HG02870 (cell line): ENCODE data around the gene KLHL1.

ENCODE experiments used
- ATAC-seq: cut with Tn5 transposase; IDR thresholded peaks from one replicate; pipeline ENCODE4 v1.9.1; 2021; ENCODE audit warnings: mild to moderate bottlenecking, moderate library complexity; ENCODE audit not compliant: unreplicated experiment

The KLHL1 gene

DNA sequence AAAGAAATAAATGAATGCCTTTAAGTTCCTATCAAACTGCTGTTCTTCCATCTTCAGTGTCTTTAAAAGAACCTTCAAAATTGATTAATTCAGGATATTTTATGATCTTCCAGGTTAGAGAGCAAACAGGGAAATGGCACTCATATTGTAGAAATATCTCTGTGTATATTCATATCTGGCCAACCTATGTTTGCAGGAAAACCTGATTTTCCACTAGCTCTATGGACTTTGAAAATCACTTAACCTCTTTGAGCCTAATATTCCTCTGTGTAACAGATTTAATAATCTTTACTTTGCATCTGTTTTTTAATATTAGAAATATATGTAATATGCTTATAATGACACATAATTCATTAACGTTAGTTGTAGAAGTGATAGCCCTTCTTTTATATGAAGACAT lies 228.3 kb downstream of the KLHL1 start:
- ATAC-seq = no peak

DNA sequence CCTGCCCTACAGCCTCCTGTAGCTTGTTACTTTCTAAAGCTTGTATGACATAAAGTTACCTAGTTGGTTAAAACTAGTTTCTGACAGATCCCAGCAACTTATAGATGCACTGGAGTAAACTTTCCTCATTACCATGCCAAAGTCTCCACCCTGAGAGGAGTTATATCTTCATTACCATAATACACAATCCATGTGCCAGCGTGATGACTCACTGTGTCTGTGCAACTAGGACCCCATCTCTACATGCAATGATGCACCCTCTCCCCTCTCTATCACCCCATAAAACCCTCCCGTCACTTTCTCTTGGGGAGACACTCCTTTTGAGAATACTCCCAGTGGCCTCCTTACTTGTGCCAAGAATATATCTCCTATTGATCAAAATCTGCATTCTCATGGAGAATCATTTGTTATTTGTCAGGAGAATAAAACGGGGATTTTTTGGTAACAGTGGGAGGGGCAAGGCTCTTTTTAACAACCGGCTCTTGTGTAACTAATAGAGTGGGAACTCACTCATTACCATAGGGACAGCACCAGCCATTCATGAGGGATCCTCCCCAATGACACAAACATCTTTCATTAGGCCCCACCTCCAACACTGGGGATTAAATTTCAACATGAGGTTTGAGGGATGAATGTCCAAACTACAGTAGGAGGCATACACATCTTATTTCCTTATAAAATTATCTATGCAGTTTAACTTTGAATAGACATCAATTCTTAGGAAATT lies 235.8 kb downstream of the KLHL1 start:
- ATAC-seq = no peak

GRCh38 chr13:69866555-69866954 lies 241.7 kb downstream of the KLHL1 start:
- ATAC-seq = no peak

DNA sequence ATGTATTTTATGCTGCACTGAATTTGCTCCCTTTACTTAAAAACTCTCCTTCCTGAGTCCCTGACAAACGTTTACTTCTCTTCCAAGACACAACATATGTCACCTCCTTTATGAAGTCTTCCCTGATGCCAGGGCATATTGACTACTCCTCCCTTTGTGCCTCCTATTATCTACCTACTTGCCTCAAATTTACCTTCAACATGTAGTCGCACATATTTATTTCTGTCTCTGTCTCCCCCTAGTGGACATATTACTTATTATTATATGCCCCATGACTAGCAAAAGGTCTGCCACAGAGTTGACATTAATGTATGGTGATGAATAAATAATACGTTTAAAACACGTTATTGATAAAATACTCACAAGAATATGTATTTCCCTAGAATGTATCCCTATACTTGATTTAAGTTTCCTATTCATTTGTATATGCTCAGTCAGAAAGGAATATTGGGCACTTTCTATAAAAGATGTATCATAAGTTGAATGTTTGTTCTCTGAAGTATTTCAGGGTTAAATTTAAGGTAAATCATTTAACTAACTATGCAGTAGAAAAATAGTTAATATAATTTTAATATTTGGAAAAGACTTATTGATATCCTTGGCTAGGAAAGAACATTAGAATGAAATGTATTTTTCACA lies 250.9 kb downstream of the KLHL1 start:
- ATAC-seq = peak; percentile 93

DNA sequence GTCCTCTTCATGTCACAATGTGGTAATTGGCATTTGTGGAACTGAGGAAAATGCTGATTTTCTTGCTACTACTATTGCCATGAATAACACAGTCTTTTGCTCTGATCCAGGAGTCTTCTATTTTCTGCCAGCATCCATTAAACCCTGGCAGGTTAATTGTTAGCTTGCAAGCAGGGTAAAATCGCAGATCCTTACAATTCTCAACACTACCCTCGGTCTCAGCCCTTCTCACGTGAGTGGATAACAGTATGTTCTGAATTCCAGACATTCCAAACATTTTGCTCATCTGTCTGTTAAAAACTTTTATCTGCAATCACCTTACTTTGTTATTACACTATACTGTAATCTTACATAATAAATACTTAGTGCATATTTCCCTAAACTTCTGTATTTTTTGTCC lies 251.9 kb downstream of the KLHL1 start:
- ATAC-seq = no peak

DNA sequence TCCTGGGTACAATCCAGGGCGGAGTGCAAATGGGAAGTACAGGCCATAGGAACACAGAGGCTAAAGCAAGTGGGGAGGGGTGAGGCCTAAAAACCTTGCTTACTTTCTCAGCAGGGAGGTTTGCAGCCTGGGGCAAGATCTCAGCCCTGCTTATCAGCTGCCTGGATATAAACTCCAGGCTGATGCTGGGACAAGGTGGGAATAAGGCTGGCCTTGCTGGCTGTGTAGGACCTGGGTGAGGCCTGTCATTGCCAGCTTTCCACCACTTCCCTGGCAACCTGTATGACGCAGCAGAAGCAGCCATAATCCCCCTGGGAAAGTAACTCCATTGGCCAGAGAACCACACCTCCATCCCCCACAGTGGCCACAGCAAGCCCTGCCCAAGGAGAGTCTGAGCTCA lies 279.7 kb downstream of the KLHL1 start:
- no peak for ATAC-seq

- ATAC-seq = no peak
Measured at GRCh38 chr13:69820180-69820579, 288.1 kb downstream of the KLHL1 start.

GRCh38 chr13:69817333-69817869 lies 290.9 kb downstream of the KLHL1 start:
- no peak for ATAC-seq

DNA sequence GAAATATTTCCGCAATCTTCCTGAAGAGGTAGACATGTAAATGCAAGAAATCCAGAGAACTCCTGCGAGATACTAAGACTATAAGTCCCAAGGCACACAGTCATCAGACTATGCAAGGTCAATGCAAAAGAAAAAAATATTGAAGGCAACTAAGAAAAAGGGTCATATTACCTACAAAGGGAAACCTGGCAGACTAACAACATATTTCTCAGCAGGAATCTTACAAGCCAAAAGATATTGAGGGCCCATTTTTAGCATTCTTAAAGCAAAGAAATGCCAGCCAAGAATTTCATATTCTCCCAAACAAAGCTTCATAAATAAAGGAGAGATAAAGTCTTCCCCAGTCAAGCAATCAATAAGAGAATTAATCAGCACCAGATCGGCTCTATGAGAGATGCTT lies 299.1 kb downstream of the KLHL1 start:
- no peak for ATAC-seq

- ATAC-seq = no peak
Measured at GRCh38 chr13:69796256-69796655, 312.0 kb downstream of the KLHL1 start.

- ATAC-seq = no peak
Measured at GRCh38 chr13:69793783-69794453, 314.3 kb downstream of the KLHL1 start.

GRCh38 chr13:69776937-69777336 lies 331.3 kb downstream of the KLHL1 start:
- ATAC-seq = no peak

GRCh38 chr13:69769608-69770007 lies 338.6 kb downstream of the KLHL1 start:
- ATAC-seq = no peak

DNA sequence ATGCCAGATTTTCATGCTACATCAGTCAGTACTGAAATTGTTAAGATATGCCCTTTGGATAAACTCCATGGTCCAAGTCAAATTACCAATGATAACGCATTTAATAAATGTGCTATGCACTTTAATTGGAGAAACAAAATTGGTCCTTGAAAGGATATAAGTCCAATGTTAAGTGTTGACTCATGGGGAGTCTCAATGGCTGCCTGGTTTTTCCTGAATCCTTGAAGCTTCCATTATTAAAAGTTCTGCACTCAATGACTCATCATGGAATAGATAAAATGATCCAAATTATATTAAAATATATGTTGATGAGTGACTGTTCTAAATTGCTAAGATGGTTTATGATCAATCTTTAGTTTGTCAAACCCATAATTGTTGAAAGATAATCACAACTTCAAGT lies 346.7 kb downstream of the KLHL1 start:
- ATAC-seq = no peak

GRCh38 chr13:69755101-69755500 lies 353.2 kb downstream of the KLHL1 start:
- ATAC-seq = no peak

DNA sequence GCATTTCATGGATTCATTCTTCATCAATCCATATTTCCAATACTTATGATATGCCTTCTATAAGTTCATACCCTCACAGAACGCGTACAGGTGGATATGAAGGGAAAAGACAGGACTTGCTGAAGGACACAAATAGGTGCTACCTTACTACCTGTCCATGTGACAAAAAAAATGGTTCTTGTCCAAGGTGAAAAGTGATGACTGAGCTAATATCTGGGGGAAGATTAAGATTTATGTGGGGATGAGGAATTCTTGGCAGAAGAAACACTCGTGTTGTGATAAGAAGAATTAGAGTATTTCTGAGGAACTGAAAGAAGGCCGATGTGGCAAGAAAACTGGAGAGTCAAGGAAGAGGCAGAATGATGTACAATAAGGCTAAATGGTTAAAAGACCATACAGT lies 357.0 kb downstream of the KLHL1 start:
- no peak for ATAC-seq

DNA sequence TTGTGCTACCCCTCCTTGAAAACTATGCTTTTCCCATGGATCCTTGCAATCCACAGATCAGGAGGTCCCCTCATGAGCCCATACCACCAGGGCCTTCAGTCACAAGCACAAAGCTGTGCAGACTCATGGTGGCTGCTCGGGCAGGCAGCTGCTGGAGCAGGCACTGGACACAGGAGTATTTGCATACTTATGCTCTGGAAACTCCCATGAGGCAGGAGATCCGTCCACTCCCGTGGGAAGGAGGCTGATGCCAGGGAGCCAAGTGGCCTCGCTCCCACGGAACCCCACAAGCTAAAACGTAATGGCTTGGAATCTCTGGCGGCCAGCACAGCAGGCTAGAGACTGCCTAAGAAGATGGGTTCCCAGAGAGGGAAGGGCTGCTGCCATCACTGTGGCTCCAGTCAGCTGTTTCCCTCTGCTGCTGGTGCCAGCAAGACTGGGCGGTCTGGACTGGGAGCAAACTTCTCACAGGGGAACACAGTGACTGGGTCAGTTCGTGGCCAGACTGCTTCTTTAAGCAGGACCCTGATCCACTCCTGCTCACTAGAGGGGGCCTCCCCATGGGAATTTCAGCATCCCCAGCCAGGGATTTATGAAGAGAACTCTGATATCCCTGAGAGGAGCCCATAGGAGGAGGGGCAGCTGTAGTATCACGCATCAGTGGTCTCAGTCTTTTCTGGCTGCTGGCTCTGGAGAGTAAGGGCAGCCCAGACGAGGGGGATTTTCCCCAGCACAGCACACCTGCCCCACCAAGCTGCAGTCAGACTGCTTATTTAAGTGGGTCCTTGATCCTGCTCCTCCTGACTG lies 370.9 kb downstream of the KLHL1 start:
- no peak for ATAC-seq

- ATAC-seq = no peak
Measured at GRCh38 chr13:69721631-69722030, 386.6 kb downstream of the KLHL1 start.

GRCh38 chr13:69720278-69720983 lies 387.8 kb downstream of the KLHL1 start:
- ATAC-seq = no peak

DNA sequence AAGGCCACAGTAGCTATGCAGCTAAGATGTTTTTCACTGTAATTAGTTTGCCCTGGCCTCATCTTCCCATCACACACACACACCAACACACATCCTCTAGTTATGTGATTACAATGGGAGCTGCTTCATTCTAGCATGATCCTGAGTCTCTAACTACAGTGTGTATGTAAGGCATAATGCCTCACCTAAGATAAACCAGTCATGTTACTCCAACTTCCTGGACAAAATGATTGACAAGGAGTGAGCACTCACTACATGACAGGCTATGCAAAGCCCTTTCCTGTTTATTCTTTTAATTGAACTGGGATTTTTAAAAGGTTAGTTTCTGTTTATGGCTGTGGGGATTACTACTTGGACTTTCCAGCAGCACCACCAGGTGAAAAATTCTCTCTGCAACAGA lies 401.4 kb downstream of the KLHL1 start:
- ATAC-seq = no peak
